H1 (cell line): Measurements from ENCODE around the gene CERT1. TPM values are rescaled to one million over a fixed set of nuclear protein-coding genes. Genes with fewer than 3 reads are reported as not detected.

Experiments
- CHD7 ChIP-seq: fragments of 300-600 bp; sonication (generic); IDR thresholded peaks from 2 replicates; pipeline ENCODE4 v1.7.1; 2012; ENCODE audit warnings: low read length, moderate library complexity, mild to moderate bottlenecking, inconsistent platforms; ENCODE audit not compliant: insufficient replicate concordance
- SP2 ChIP-seq: IDR thresholded peaks from 2 replicates; pipeline ENCODE4 v1.6.1; 2012; ENCODE audit warnings: mild to moderate bottlenecking, low read length, inconsistent platforms
- ZNF274 ChIP-seq: IDR thresholded peaks from 2 replicates; pipeline ENCODE4 v1.7.0; 2012; ENCODE audit warnings: low read length, borderline replicate concordance; ENCODE audit errors: extremely low read depth
- polyA plus RNA-seq, 7 experiments: library from polyadenylated mRNA; depleted of rRNA in 3 of 7; stranded (reverse) in 5 of 7; unstranded in 2 of 7; fragments of >200 nt in 5 of 7; fragments of 200-250 nt in 2 of 7; gene quantifications; 1 replicate in 5 of 7; 2 replicates in 1 of 7; 4 replicates in 1 of 7; pipeline versions ENCODE4 v1.2.1 to v1.2.3, GENCODE V29; 2011 to 2013; ENCODE audit warnings: missing spikeins in 2 of 7, mixed read lengths in 2 of 7
- total RNA-seq: library from RNA; stranded (reverse); fragmentation: NEBNext Ultra II Directional; extraction: Animal tissue kit (Norgen Biotek cat#: 25700); gene quantifications from 2 replicates; pipeline ENCODE4 v1.2.1, GENCODE V29; 2021

CERT1 gene
- total and polyA plus RNA-seq, 2 of the 8 experiments (the other 6 are each of a cell fraction or from before 2014, with no cell fraction given), result 7.8 to 55.3 TPM

GRCh38 chr5:75558221-75558620 lies 46.8 kb upstream of the CERT1 start (continued):
- TF ChIP-seq CHD7 (no peak), SP2 (no peak), ZNF274 (no peak)
